GM18499 (cell line): ENCODE data around the gene CALR.
A peak's percentile ranks its signal among the peaks of the same experiment; 100 is the strongest.
"Not testable (repeated sequence)": the region's sequence is repeated elsewhere in the genome, so short reads cannot be mapped to it uniquely, and the experiment has no call there.

Experiments used
- ATAC-seq: cut with Tn5 transposase; IDR thresholded peaks from one replicate; pipeline ENCODE4 v1.9.1; 2021; ENCODE audit warnings: moderate number of reproducible peaks; ENCODE audit not compliant: insufficient read depth, unreplicated experiment

CALR gene

GRCh38 chr19:12937927-12938778 lies at the start of gene CALR:
Gene CALR, plus strand, starts transcription at chr19:12938609. Its CDS starts 71 bp downstream, at chr19:12938680.
- peak; percentile 64 for ATAC-seq

- ATAC-seq, result not testable (repeated sequence)
Observed at GRCh38 chr19:12890299-12890786, 48.1 kb upstream of the CALR start.

GRCh38 chr19:12890787-12891552 lies 47.4 kb upstream of the CALR start, which contains the start of gene GCDH:
Gene GCDH, plus strand, starts transcription at chr19:12891160. Its CDS starts 145 bp downstream, at chr19:12891305.
- peak; percentile 73 for ATAC-seq

- ATAC-seq, result no peak
Observed at GRCh38 chr19:12891553-12892021, 46.8 kb upstream of the CALR start.

- ATAC-seq, result no peak
Observed at GRCh38 chr19:12893582-12893981, 44.8 kb upstream of the CALR start.

GRCh38 chr19:12896460-12896859 lies 41.9 kb upstream of the CALR start:
- no peak for ATAC-seq

GRCh38 chr19:12899891-12900518 lies 38.4 kb upstream of the CALR start:
- no peak for ATAC-seq

- ATAC-seq, result no peak
Observed at GRCh38 chr19:12907166-12907565, 31.2 kb upstream of the CALR start.

GRCh38 chr19:12912571-12912970 lies 25.8 kb upstream of the CALR start:
- ATAC-seq, result no peak

GRCh38 chr19:12913011-12913561 lies 25.3 kb upstream of the CALR start:
- no peak for ATAC-seq

- no peak for ATAC-seq
Observed at GRCh38 chr19:12913851-12914690, 24.3 kb upstream of the CALR start.

GRCh38 chr19:12915860-12916259 lies 22.5 kb upstream of the CALR start:
- ATAC-seq, result not testable (repeated sequence)

- ATAC-seq, result no peak
Observed at GRCh38 chr19:12918253-12918652, 20.2 kb upstream of the CALR start.

- ATAC-seq, result no peak
Observed at GRCh38 chr19:12921047-12921446, 17.4 kb upstream of the CALR start.

- no peak for ATAC-seq
Observed at GRCh38 chr19:12922959-12923358, 15.4 kb upstream of the CALR start.

GRCh38 chr19:12924621-12925310 lies 13.6 kb upstream of the CALR start:
- ATAC-seq, result no peak

GRCh38 chr19:12930002-12930645 lies 8.3 kb upstream of the CALR start:
- no peak for ATAC-seq
